Activated CD8-positive, alpha-beta memory T cell treated with anti-CD3 and anti-CD28 coated beads for 4 hours (primary cell): ENCODE data around the gene RAPGEF1.

Experiments used
- DNase-seq, 2 donors: peaks; one replicate each; pipeline ENCODE4 v3.0.0-alpha.2; 2020; ENCODE audit warnings: low read depth in 2 of 2

Gene RAPGEF1

DNA sequence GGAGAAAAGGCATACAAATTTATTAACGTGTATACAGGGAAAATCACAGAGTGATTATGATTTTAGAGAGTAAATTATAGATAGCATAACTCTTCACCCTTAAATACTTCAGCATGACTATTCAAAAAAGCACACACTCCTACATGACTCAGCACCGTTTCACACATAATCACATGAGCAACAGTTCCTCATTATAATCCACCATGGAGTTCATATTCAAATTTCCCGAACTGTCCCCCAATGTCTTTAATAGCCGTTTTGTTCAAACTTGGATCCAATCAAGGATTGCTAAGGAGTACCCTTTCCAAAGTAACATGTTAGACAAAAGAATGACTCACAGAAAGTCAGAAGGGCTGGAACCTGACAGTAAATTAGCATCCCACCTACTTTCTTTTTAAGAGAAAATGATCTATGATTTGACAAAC lies 32.1 kb downstream of the RAPGEF1 start:
- DNase-seq: no peak

DNA sequence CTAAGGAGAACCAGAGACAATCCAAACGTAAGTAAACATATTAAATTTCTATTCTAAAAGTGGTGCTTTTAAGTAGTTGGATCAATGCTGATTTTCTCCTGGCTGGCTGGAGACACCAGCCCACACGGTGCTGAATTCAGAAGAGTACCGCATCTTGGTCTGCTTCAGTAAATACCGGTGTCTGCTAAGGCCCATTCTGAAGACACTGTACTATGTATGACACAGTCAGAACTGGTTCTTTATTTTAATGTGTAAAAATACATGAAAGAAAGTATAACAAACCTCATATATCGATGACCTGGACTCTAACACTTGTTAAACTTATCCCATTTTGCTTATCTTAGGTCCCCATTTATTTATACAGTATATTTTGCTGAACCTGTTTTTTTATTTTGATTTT lies 32.8 kb downstream of the RAPGEF1 start:
- no peak for DNase-seq

DNA sequence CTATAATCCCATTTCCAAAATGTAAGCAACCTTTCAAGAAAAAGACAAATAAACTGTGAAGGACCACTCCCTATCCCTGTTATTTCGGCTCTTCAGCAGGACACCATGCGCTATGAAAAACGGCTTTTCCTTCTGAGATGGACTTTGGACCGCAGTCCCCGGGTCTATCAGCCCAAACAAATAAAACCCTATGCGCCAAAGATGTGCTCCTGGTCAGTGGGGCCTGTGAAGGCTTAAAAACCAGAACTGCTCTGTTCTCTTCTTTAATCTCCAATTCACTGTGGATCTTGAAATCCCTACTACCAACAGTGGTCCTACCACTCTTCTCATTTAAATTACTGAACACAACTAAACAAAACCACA lies 33.3 kb downstream of the RAPGEF1 start:
- DNase-seq: no peak

DNA sequence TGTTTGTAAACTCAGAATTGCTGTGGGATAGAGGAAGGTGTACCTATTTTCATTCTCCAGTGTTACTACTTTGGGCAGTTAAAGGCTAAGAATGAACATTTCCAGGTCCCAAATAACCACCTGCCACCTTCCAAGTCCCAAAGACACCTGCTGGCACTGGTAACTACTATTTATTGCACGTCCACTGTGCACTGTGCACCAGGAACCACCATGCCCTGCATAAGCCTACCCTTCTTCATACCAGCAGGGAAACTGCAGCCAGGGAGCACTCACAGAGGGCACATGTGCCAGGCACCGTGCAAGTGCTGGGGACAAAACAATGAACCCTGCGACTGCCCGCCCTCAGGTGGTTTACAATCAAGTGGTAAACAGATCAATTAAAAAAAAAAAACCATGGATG lies 34.9 kb downstream of the RAPGEF1 start:
- DNase-seq: no peak

DNA sequence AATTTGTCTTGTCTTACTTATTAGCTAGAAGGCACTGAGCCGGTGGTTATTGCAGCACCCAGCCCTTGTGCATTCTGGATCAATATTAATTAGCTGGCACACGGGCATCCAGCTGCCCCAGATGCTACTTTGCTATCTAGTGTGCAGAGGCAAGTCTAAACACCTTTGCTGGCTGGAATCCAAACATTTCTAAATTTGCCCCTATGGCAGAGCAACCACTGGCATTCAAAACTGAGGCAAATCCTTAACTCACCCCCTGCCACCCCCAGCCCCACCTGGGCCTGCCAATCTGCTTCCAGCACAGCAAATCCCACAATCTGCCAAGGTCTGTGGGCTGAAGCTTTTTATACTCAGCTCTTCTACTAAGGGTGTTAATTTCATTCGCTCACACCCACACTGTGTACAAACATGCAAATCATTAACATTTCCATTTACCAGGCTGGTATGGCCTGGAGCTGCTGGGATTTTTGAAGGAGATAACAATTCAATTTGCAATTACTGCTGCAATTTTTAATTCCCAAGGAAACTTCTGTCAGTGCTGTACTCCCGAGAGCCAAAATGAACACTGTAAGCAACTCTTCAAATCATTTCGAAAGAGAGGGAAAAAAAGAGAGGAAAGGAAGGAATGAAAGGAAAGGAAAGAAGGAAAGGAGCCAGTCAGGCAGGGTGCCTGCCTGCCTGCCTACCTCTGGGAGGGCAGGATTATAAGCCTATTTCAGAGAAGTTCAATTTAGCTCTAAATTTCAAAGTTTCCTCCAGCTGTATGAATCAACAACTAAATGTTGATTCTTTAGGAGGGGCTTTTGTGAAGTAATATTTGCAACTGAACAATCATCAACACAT lies 35.5 kb downstream of the RAPGEF1 start:
- DNase-seq: no peak

DNA sequence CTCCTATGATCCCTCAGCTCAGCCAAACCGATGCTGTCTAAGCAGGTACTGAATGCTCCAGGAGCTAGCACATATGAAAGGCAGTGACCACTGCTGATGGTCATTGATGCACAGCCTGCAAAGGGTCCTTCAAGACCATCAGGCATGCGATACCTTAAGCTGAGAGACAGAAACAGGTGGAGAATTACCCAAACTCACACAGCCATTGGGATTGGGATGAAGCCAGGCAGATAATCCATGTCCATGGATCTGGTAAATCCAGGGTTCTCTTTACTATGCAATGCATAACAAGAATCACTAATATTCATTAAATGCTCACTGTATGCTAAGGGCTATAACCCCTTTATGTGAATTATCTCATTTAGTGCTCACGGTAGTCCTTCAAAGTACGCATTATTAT lies 36.2 kb downstream of the RAPGEF1 start:
- DNase-seq: no peak

DNA sequence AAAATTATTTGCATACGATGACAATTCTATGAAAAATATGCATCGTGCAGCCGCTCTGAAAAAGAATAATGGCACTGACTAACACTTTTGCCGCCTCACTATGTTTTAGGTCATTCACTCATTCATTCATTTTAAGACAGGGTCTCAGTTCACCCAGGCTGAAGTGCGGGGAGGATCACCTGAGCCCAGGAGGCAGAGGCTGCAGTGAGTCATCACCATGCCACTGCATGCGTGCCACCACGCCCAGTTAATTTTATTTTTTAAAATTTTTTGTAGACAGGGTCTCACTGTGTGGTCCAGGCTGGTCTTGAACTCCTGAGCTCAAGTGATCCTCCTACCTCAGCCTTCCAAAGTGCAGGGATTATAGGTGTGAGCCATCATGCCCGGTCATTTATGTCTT lies 37.0 kb downstream of the RAPGEF1 start:
- DNase-seq: no peak

DNA sequence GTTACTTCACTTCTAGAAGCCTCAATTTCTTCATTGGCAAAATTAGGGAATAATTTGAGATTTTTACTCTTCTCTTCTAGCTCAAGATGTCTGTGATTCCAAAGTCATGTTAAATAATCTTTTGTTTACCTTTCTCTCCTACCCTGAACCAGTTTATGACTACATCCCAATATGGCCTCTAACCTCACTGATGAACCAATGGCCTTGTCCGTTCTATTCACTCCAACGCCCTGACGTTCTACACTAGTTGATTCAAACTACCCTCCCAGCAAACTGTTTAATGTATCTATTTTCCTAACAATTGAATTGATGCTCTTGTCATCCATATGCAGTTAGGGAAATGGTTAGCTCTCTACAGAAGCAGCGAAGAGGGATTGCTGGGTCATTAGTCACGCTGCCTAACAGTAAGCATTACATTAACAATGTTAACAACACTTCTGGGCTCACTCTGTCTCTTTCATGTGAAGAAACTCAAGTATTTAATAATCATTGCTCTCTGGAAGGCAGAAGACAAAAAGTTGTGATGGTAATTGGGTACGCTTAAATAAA lies 38.0 kb downstream of the RAPGEF1 start:
- no peak for DNase-seq

DNA sequence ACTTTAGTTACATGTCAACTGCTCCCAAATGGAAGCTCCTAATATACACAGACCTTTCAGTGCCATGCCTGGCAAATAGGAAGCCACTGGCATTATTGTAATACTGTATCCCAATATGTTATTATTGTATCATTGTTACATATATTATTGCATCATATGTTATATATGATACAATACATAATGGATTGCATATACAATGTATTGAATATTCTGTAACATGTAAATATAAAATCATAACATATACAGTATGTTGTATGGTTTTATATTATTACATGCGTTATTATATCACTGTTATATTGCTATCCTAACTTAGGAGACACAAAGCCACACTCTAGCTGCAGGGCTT lies 38.5 kb downstream of the RAPGEF1 start:
- no peak for DNase-seq

DNA sequence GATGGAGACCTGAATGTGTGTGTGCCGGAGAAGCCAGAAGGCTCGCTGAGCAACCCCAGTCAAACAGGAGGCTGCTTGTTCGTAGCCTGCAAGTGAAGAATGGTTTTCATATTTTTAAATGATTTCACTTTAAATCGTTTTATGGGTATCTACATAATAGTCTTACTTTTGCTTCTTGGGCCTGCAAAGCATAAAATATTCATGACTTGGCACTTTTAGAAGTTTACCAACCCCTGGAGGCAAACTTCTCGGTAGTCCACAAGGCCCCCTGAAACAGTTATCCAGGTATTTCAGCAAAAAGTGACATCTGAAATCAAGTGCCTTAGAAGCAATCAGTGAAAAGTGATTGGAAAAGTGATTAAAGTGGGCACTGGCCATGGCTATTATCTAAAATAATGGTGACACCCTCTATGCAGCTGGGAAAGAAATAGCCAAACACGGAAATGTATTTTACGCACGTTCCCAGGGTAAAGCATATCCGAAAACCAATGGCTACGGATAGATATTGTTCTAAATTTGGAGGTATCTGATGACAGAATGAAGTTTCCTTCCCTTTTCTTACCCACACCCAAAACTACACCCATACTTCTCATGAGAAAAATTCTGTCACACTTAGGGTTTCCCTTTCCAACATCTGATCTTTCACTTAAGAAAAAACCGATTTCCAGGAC lies 39.0 kb downstream of the RAPGEF1 start:
- DNase-seq: no peak

DNA sequence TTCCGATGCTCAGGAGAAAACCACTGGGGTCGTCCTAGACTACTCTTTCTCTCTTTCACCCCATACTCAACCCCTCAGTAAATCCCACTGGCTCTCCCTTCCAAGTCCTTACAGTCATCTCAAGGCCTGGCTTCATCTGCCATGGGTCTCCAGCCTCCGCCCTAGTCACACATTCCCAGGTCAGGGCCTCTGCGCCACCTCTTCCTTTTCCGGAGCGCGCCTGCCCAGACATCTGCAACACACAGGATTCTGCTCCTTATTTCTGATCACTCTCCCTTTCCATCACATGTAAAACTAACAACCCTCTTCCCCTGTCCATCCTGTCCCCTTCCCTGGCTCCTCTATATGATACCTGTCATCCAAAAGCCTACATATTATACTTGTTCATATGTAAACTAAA lies 39.8 kb downstream of the RAPGEF1 start:
- no peak for DNase-seq

DNA sequence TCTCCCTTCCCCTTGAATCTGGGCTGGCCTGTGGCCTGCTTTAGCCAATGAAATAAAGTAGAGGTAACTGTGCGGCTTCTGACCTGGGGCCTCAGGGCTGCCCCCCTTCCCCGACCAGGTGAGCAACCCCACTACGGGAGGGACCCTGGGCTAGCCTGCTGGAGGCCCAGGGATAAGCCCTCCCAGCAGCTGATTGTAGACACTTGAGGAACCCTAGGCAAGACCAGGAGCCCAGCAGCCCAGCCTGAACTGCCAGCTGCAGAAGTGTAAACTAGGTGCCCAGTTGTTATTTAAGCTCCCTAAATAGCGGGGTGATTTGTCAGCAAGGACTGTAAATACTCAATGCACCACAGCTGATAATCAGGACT lies 41.3 kb downstream of the RAPGEF1 start:
- DNase-seq: no peak

DNA sequence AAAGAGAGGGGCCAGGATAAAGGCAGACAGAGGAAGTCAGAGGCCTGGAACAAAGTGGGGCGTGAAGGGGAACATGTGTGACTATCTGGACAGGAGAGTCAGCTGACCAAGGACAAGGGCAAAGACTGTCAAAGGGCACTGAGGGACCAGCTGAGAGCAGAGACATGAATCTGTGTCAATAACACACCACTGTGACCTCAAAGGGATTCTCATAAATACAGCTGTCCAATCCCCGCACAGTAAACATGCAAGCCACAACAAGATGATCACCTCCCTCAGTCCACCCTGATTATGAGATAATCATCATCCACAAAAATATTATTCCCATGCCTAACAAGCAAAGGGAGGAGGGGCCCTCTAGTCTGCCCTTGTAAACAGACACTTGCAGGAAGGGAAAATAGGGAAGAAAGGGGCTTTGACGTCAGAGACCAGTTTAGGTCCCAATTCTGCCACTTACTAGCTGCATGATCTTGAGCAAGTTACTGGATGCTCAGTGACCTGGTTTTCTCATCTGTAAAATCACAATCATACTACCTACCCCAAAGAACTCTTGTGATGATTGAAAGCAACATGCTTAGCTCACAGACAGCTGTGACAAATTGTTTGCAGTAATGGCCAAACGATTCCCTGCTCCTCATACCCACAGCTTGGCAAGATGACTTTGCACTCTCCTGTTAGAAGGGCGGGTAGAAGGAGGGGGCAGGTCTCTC lies 41.8 kb downstream of the RAPGEF1 start:
- DNase-seq: no peak

DNA sequence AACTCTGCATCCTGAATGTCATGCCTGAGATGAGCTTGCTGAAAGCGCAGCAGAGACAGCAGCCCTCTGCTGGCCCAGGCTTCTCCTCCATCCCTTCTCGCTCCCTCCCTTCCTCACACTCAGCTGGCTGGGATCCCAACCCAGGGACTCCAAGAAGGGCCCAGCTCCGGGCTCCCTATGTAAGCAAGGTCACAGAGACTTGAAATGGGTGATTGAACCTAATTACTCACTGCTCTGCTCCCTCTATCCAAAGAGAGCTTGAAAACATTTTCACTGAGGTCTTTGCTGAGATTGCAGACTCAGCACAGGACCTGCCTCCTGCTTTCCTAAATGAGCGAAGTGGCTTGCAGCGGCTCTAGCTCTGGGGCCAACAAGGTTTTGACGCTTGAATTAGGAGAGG lies 42.8 kb downstream of the RAPGEF1 start:
- no peak for DNase-seq

DNA sequence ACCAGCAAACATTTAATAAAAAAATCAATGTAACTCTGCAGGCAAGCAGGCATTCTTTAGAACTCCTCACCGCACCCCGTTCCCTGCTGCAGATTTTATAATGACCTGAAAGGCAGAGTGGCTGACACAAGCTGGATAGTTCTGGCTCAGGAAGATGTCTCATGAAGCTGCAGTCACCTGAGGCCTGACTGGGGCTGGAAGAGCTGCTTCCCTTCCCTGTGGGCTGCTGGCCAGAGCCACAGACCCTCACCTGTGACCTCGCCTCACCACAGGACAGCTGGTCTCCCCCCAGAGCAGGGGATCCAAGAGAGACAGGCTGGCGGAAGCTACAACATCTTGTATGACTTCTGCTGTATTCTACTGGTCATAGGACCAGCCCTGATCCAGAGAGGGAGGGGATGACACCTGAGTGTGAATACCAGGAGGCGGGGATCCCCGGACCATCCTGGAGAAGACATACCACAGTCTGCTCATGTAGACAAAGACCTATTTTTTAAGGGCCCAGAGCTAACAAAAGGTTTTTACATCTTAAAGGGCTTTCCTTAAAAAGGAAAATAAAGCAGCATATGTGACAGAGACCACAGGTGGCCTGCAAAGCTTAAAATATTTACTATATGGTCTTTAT lies 43.9 kb downstream of the RAPGEF1 start:
- no peak for DNase-seq

DNA sequence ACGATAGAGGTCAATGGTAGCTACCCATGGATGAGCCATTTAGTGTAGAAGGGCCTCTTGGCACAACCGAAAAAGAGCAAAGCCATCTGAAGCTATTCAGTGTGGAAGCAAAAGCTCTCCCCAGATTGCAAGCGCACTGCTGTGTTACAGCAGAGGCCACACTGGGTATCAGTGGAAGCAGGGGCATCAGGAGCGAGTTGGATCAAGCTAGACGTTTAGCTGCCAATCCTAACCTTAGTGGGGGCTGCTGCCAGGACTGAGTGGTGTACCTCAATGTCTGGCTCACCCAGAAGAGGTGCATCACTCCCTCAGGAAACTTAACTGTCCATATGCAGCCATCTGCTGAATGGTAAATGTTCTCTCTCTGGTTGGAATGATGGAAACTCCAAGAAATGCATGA lies 44.5 kb downstream of the RAPGEF1 start:
- no peak for DNase-seq

DNA sequence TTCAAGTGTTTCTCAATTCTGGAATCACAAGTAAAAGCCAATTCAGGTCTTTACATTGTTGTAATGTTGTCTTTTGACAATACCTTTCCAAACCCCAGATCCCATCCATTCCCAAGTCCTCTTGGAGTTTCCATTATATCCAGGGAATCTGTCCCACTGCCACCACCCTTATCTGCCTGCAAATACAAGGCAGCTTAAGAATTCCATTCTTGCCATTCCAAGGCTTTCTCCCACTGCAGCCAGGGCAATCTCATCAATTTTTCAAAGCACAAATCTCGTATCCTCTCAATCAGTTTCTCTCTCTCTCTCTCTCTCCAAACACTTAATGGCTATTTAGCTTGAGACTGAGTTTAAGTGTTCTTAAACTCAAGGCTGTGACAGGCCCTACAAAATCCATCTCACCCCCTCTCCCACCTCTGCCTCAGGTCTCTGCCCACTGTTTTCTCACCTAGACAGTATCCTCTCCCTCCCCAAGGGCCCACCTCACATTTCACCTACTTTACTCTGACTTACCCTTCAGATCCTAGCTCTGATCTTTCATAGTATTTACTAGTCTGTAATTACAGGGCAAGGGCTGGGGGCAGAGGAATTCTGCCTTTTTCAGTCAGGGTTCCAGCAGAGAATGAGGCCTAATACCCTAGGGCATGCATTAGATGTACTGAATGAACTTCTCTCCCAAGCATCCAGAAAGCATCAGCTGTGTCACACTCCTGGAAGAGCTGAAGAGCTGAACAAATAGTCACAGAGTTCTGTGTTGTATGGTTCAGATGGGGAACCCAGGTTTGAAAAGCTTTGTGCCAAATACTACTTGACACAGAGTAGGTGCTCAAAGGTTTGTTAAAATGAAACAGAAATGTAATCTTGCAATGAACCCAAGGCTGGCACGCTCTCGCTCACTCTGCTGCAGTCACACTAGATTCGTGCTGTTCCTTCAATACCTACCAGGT lies 46.0 kb downstream of the RAPGEF1 start:
- DNase-seq: no peak

DNA sequence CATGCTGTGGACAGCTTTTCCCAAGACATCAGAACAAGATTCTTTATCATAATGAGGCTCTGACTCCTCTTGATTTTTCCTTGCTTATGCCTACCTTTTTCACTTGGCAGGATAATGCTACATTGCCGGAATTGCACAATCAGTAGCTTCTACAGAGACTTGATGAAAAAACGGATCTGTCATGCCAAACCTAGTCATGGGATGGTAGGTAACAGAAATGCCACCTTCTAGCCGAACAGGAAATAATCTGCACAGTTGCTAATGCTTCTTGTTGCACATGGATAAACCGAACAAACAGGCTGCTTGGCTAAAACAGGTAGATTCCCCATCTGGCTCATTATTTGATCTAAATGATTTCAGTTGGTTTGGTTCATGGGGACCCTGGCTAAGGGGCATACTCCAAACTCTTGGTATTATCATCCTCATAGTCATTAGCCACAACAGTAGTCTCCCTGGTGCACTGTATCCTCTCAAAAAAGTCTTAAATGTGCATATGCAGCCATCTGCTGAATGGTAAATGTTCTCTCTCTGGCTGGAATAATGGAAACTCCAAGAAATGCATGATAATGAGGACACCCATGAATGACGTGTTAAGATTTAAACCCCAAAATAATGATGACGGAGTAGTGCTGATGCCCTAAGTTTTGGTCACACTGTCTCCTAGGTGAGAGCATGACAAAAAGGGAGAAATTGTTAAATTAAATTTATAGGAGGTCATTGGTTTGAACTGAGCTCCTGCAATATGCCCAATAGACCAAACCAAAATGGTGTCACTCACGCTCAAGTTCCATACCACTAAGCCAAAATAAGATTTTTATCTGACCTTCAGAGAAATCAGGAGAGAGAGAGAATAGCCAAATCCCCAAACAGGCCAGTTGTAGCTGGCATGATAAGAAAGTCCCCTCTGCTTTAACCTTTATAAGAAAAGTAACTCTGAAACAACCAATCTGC lies 47.0 kb downstream of the RAPGEF1 start:
- no peak for DNase-seq

DNA sequence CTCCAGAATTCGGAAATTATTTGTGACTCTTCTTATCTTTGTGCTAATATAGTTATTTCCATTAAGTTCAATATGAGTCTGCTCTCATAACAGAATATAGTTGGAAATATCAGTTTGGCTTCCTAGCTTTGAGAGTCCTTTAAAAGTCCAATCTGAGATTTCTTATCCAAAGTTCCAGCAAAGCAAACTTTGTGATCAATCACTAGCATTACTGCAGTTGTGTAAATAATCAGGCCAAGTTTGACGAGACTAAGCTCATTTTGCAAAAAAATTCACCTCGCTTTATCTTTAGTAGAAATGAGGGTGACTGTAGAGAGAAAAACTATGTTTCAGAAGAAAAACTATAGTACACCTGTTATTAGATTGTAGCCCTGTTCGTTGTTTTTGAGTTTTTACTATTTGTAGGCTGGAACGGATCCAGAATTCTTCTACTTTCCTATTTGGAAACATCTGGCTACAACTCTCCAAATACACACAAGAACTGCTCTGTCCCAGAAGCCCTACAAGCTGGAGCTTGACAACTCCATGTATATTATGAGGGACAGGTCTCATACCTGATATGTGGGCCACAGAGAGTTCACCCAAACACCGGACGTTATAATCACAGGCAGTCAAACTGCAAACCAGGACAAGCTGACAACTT lies 47.8 kb downstream of the RAPGEF1 start:
- no peak for DNase-seq
